Body of pancreas (tissue), 4 donors: ENCODE data around the gene EPHB2.

Source experiments
- POLR2A ChIP-seq, 3 donors: fragments of 450-650 bp; IDR thresholded peaks; one replicate each; pipeline ENCODE4 v1.6.1; 2016; ENCODE audit warnings: antibody characterized with exemption in 3 of 3, mild to moderate bottlenecking in 2 of 3
- TF ChIP-seq, protein P1 (sequence below), 7 experiments: fragments of 450-650 bp in 4 of 7; fragments of 200-600 bp in 3 of 7; sonication (generic) in 3 of 7; IDR thresholded peaks; one replicate each; pipeline ENCODE4 v1.5.1; 2016 to 2019; ENCODE audit warnings: antibody characterized with exemption in 7 of 7

GRCh38 chr1:22854688-22855565 is 144.3 kb downstream of the EPHB2 start:
- TF ChIP-seq, protein P1, sequence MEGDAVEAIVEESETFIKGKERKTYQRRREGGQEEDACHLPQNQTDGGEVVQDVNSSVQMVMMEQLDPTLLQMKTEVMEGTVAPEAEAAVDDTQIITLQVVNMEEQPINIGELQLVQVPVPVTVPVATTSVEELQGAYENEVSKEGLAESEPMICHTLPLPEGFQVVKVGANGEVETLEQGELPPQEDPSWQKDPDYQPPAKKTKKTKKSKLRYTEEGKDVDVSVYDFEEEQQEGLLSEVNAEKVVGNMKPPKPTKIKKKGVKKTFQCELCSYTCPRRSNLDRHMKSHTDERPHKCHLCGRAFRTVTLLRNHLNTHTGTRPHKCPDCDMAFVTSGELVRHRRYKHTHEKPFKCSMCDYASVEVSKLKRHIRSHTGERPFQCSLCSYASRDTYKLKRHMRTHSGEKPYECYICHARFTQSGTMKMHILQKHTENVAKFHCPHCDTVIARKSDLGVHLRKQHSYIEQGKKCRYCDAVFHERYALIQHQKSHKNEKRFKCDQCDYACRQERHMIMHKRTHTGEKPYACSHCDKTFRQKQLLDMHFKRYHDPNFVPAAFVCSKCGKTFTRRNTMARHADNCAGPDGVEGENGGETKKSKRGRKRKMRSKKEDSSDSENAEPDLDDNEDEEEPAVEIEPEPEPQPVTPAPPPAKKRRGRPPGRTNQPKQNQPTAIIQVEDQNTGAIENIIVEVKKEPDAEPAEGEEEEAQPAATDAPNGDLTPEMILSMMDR (IDR thresholded peaks at IDR 0.05), result no peak
- no peak for TF ChIP-seq POLR2A (IDR thresholded peaks at IDR 0.05)
